Stimulated activated naive B cell treated with anti-CD40 and anti-IgM and Interleukin-4, amounts not matched to agents 10 μg/mL and 1 μg/mL and 100 μg/mL, for 72 hours (primary cell): Measurements from ENCODE around the gene CDC14A.
A peak's percentile ranks its signal among the peaks of the same experiment; 100 is the strongest.
"Not testable (repeated sequence)": the region's sequence is repeated elsewhere in the genome, so short reads cannot be mapped to it uniquely, and the experiment has no call there.

Source experiments
- ATAC-seq, 2 donors: fragments of 150-1000 bp; cut with Tn5 transposase; replicated peaks; 2 replicates each; pipeline ENCODE4 v1.10.0; 2021; ENCODE audit warnings: moderate library complexity in 1 of 2
- DNase-seq: peaks from one replicate; pipeline ENCODE4 v3.0.0; 2021
- H3K27ac Mint-ChIP-seq: one replicate; pipeline ENCODE4 v1.8.0; 2022; ENCODE audit warnings: mild to moderate bottlenecking, mixed read lengths
- H3K27me3 Mint-ChIP-seq, 2 donors: one replicate each; pipeline ENCODE4 v1.8.0; 2022; ENCODE audit warnings: mixed read lengths in 2 of 2
- H3K36me3 Mint-ChIP-seq, 2 donors: one replicate each; pipeline ENCODE4 v1.8.0; 2022; ENCODE audit warnings: mixed read lengths in 2 of 2, mild to moderate bottlenecking in 1 of 2
- H3K4me1 Mint-ChIP-seq, 2 donors: one replicate each; pipeline ENCODE4 v1.8.0; 2022; ENCODE audit warnings: mixed read lengths in 2 of 2, mild to moderate bottlenecking in 1 of 2
- H3K4me3 Mint-ChIP-seq, 2 donors: one replicate each; pipeline ENCODE4 v1.8.0; 2022; ENCODE audit warnings: mild to moderate bottlenecking in 2 of 2, mixed read lengths in 2 of 2, moderate library complexity in 1 of 2
- H3K9me3 Mint-ChIP-seq, 2 donors: one replicate each; pipeline ENCODE4 v1.8.0; 2022; ENCODE audit warnings: mixed read lengths in 2 of 2, mild to moderate bottlenecking in 1 of 2

CDC14A gene

GRCh38 chr1:100322436-100323211, 29.7 kb upstream of the CDC14A start:
- H3K36me3 Mint-ChIP-seq, result peaks cover 3 to 6% of the 10 kb centered on the region in 2 donors
- ATAC-seq (no peak), DNase-seq (no peak)
- H3K4me3 Mint-ChIP-seq, result no peak overlapping the region
- H3K4me1 Mint-ChIP-seq, result no peaks in the 10 kb centered on the region
- no peaks in the 10 kb centered on the region for H3K27me3 Mint-ChIP-seq
- peaks cover 11 to 12% of the 10 kb centered on the region in 2 donors for H3K9me3 Mint-ChIP-seq
- H3K27ac Mint-ChIP-seq, result no peak overlapping the region

DNA sequence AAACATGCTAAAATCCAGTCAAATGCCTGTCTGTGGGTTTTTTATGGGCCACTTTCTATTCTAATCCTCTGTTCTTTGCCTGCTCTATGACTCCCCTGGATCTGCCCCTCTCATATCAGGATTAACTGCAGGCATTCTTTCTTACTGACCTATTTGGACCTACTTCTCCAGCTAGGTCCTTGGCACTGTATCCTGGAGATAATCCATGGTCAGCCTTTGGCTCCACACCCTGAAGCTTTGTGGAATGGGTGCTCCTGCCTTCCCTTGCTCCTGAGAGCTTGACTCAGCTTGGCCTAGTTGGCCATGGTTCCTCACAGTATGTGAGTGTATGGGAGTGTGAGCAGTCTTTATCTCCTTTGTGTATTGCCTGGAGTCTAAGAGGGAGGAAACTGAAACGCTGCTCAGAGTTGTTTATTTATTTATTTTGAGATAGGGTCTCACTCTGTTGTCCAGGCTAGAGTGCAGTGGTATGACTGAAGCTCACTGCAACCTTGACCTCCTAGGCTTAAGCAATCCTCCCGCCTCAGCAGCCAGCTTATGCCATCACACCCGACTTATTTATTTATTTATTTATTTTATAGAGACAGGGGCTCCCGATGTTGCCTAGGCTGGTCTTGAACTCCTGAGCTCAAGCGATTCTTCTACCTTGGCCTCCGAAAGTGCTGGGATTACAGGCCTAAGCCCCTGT, 28.7 kb upstream of the CDC14A start:
- H3K36me3 Mint-ChIP-seq, result peaks cover 3 to 6% of the 10 kb centered on the region in 2 donors
- H3K27me3 Mint-ChIP-seq, result no peaks in the 10 kb centered on the region
- H3K4me3 Mint-ChIP-seq, result no peak overlapping the region
- H3K9me3 Mint-ChIP-seq, result peaks cover 11% of the 10 kb centered on the region in 2 donors
- no peaks in the 10 kb centered on the region for H3K4me1 Mint-ChIP-seq
- H3K27ac Mint-ChIP-seq, result no peak overlapping the region
- ATAC-seq, result no peak
- DNase-seq, result no peak

- DNase-seq, result no peak
- H3K4me1 Mint-ChIP-seq, result no peaks in the 10 kb centered on the region
- no peak overlapping the region for H3K4me3 Mint-ChIP-seq
- ATAC-seq, result peak in 1 of 2 donors; percentile 42
- peaks cover 3% of the 10 kb centered on the region in 2 donors for H3K9me3 Mint-ChIP-seq
- H3K27ac Mint-ChIP-seq, result no peak overlapping the region
- H3K27me3 Mint-ChIP-seq, result no peaks in the 10 kb centered on the region
- H3K36me3 Mint-ChIP-seq, result no peaks in the 10 kb centered on the region
Observed at GRCh38 chr1:100325415-100326324, 26.6 kb upstream of the CDC14A start.

DNA sequence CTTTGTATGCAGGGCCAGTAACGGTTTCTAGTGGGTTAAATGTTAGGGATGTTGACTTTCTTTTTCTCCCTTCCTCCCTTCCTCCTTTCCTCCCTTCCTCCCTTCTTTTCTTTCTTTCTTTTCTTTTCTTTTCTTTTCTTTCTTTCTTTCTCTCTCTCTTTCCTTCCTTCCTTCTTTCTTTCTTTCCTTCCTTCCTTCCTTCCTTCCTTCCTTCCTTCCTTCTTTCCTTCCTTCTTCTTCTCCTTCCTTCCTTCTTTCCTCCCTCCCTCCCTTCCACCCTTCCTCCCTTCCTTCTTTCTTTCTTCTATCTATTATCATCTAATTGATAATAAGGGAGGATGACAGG, 26.0 kb upstream of the CDC14A start:
- H3K36me3 Mint-ChIP-seq, H3K4me1 Mint-ChIP-seq, H3K27ac Mint-ChIP-seq, DNase-seq, H3K9me3 Mint-ChIP-seq, H3K4me3 Mint-ChIP-seq, H3K27me3 Mint-ChIP-seq, ATAC-seq: not testable (repeated sequence)

- no peak for DNase-seq
- no peaks in the 10 kb centered on the region for H3K36me3 Mint-ChIP-seq
- H3K9me3 Mint-ChIP-seq, result no peaks in the 10 kb centered on the region
Observed at GRCh38 chr1:100328133-100328532, 24.2 kb upstream of the CDC14A start.

GRCh38 chr1:100331146-100331545, 21.2 kb upstream of the CDC14A start:
- H3K9me3 Mint-ChIP-seq, DNase-seq: not testable (repeated sequence)

More at GRCh38 chr1:100328133-100328532, 24.2 kb upstream of the CDC14A start:
- H3K4me3 Mint-ChIP-seq, result no peak overlapping the region
- no peaks in the 10 kb centered on the region for H3K4me1 Mint-ChIP-seq
- no peak overlapping the region for H3K27ac Mint-ChIP-seq
- peaks cover 0 to 4% of the 10 kb centered on the region in 2 donors for H3K27me3 Mint-ChIP-seq
- ATAC-seq, result no peak

DNA sequence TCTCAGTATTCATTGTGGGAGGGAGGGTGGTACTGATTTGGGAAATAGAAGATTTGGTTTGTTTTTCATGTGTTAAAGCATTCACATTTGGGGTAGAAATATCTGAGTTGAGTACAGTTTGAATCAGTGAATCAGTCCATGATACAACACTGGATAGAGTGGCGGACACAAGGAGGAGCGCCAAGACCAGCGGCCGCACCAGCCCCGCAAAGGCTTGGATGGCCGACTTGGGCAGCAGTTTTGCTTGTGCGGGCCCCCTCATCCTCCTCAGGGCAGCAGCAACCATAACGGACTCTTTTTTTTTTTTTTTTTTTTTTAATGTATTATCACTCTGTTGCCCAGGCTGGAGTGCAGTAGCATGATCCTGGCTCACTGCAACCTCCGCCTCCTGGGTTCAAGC, 20.0 kb upstream of the CDC14A start:
- no peak for ATAC-seq
- Mint-ChIP-seq H3K27me3 (peaks cover 8 to 16% of the 10 kb centered on the region in 2 donors), H3K9me3 (no peaks in the 10 kb centered on the region), H3K4me1 (no peaks in the 10 kb centered on the region), H3K36me3 (no peaks in the 10 kb centered on the region), H3K4me3 (no peak overlapping the region), H3K27ac (no peak overlapping the region)
- no peak for DNase-seq

More at GRCh38 chr1:100331146-100331545, 21.2 kb upstream of the CDC14A start:
- not testable (repeated sequence) for H3K27me3 Mint-ChIP-seq, H3K4me3 Mint-ChIP-seq, ATAC-seq, H3K4me1 Mint-ChIP-seq, H3K36me3 Mint-ChIP-seq, H3K27ac Mint-ChIP-seq

GRCh38 chr1:100335436-100335835, 16.9 kb upstream of the CDC14A start:
- Mint-ChIP-seq H3K4me3 (no peak overlapping the region), H3K9me3 (no peaks in the 10 kb centered on the region), H3K27me3 (peaks cover 12 to 20% of the 10 kb centered on the region in 2 donors), H3K27ac (no peak overlapping the region), H3K36me3 (no peaks in the 10 kb centered on the region), H3K4me1 (no peaks in the 10 kb centered on the region)
- no peak for ATAC-seq
- no peak for DNase-seq

DNA sequence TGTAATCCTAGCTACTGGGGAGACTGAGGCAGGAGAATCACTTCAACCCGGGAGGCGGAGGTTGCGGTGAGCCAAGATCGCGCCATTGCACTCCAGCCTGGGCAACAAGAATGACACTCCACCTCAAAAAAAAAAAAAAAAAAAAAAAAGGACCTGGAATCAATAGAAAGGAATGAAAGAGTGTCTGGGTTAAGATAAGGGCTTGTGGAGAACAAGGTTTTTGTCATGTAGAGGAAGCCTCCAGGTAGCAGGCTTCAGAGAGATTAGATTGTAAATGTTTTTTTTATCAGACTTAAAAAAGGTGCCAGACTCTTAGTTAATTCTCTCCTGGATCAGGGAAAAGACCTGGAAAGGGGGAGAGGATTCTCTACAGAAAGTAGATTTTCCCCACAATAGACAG, 14.4 kb upstream of the CDC14A start:
- H3K4me1 Mint-ChIP-seq, result not testable (repeated sequence)

GRCh38 chr1:100339735-100340134, 12.6 kb upstream of the CDC14A start:
- H3K9me3 Mint-ChIP-seq, ATAC-seq, H3K27ac Mint-ChIP-seq, DNase-seq, H3K4me1 Mint-ChIP-seq, H3K36me3 Mint-ChIP-seq, H3K4me3 Mint-ChIP-seq: not testable (repeated sequence)
- H3K27me3 Mint-ChIP-seq, result peaks cover 12 to 16% of the 10 kb centered on the region in 2 donors

More for the DNA sequence above, 14.4 kb upstream of the CDC14A start:
- H3K9me3 Mint-ChIP-seq, ATAC-seq, H3K4me3 Mint-ChIP-seq, H3K36me3 Mint-ChIP-seq, H3K27ac Mint-ChIP-seq, DNase-seq: not testable (repeated sequence)
- peaks cover 12 to 16% of the 10 kb centered on the region in 2 donors for H3K27me3 Mint-ChIP-seq

- no peaks in the 10 kb centered on the region for H3K9me3 Mint-ChIP-seq
- H3K27me3 Mint-ChIP-seq, result peaks cover 12 to 16% of the 10 kb centered on the region in 2 donors
- no peak overlapping the region for H3K4me3 Mint-ChIP-seq
- no peak for DNase-seq
- H3K4me1 Mint-ChIP-seq, result no peaks in the 10 kb centered on the region
- H3K27ac Mint-ChIP-seq, result no peak overlapping the region
- no peak for ATAC-seq
- no peaks in the 10 kb centered on the region for H3K36me3 Mint-ChIP-seq
Observed at GRCh38 chr1:100340494-100340893, 11.8 kb upstream of the CDC14A start.

- ATAC-seq (no peak), DNase-seq (no peak)
- Mint-ChIP-seq H3K9me3 (no peaks in the 10 kb centered on the region), H3K4me3 (no peak overlapping the region), H3K27me3 (peaks cover 3 to 4% of the 10 kb centered on the region in 2 donors), H3K36me3 (no peaks in the 10 kb centered on the region), H3K4me1 (no peaks in the 10 kb centered on the region), H3K27ac (no peak overlapping the region)
Observed at GRCh38 chr1:100342348-100342747, 10.0 kb upstream of the CDC14A start.

- Mint-ChIP-seq H3K27ac (no peak overlapping the region), H3K9me3 (no peaks in the 10 kb centered on the region), H3K4me1 (no peaks in the 10 kb centered on the region), H3K36me3 (no peaks in the 10 kb centered on the region), H3K27me3 (no peaks in the 10 kb centered on the region), H3K4me3 (no peak overlapping the region)
- no peak for DNase-seq
- no peak for ATAC-seq
Observed at GRCh38 chr1:100343897-100344296, 8.4 kb upstream of the CDC14A start.

DNA sequence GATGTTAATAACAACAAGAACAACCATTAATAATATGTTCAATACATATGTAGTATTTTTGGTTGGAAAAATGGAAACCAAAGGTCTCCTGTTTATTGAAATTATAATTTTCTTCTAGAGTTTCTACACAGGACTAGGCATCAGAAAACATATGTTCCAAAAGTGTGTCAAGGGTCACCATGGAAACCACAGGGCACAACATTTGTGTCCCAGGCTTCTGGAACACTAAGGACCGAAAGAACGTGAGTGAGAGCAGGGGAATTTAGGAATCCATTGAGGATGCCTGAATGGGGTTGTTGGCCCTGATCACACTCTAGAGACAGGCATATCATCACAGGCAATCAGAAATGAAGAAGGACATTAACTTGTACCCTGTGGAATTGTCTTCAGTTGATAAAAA, 7.5 kb upstream of the CDC14A start:
- no peak overlapping the region for H3K4me3 Mint-ChIP-seq
- no peak for ATAC-seq
- no peaks in the 10 kb centered on the region for H3K4me1 Mint-ChIP-seq
- DNase-seq, result no peak
- H3K36me3 Mint-ChIP-seq, result no peaks in the 10 kb centered on the region
- H3K27me3 Mint-ChIP-seq, result no peaks in the 10 kb centered on the region
- H3K9me3 Mint-ChIP-seq, result no peaks in the 10 kb centered on the region
- no peak overlapping the region for H3K27ac Mint-ChIP-seq
